ENCODE data around the gene ADH5.

GRCh38 chr4:99038213-99038612, 50.4 kb downstream of the ADH5 start:
- no peak for TF ChIP-seq CBX3 (IDR thresholded peaks at IDR 0.05; ENCODE audit: low read depth)
- no peak for TF ChIP-seq CTCF (IDR thresholded peaks at IDR 0.05 in 2 of 3, conservative IDR thresholded peaks at IDR 0.05 in 1 of 3; ENCODE audit: borderline replicate concordance in 1 of 3, insufficient read depth in 1 of 3, low read depth in 2 of 3, low read length in 2 of 3)
- no peak for TF ChIP-seq POLR2A (IDR thresholded peaks at IDR 0.05; ENCODE audit: borderline replicate concordance, extremely low read depth, insufficient read depth, insufficient read length)
- no peak for TF ChIP-seq SIN3A (IDR thresholded peaks at IDR 0.05; ENCODE audit: low read depth)
- TF ChIP-seq POLR2AphosphoS5 (IDR thresholded peaks at IDR 0.05; ENCODE audit: low read depth, low read length): no peak
- no peak for TF ChIP-seq ELF1 (IDR thresholded peaks at IDR 0.05; ENCODE audit: borderline replicate concordance, low read depth)
- no peak for TF ChIP-seq EZH2 (IDR thresholded peaks at IDR 0.05)
- no peak for TF ChIP-seq ZFX (IDR thresholded peaks at IDR 0.05)

Measured in HCT116 (cell line).